GM18526 (cell line): ENCODE measurements around the gene TNS1.

Experiments
- POLR2A ChIP-seq: IDR thresholded peaks from 3 replicates; pipeline ENCODE4 v1.6.1; 2011; ENCODE audit not compliant: insufficient read length; ENCODE audit errors: extremely low read depth

Gene TNS1

GRCh38 chr2:217840522-217840921 lies 162.3 kb downstream of the TNS1 start:
- no peak for TF ChIP-seq POLR2A

- no peak for TF ChIP-seq POLR2A
These were observed 163.1 kb downstream of the TNS1 start for GRCh38 chr2:217839750-217840107.

- no peak for TF ChIP-seq POLR2A
These were observed 163.6 kb downstream of the TNS1 start for GRCh38 chr2:217839073-217839749.

- TF ChIP-seq POLR2A: no peak
These were observed 164.4 kb downstream of the TNS1 start for GRCh38 chr2:217838409-217838831.

- no peak for TF ChIP-seq POLR2A
These were observed 165.3 kb downstream of the TNS1 start for GRCh38 chr2:217837530-217837929.

- no peak for TF ChIP-seq POLR2A
These were observed 165.8 kb downstream of the TNS1 start for GRCh38 chr2:217836901-217837491.

- TF ChIP-seq POLR2A: no peak
These were observed 166.6 kb downstream of the TNS1 start for GRCh38 chr2:217835931-217836891.

- TF ChIP-seq POLR2A: no peak
These were observed 167.9 kb downstream of the TNS1 start for GRCh38 chr2:217834744-217835513.

- TF ChIP-seq POLR2A: no peak
These were observed 168.7 kb downstream of the TNS1 start for GRCh38 chr2:217834057-217834620.

- TF ChIP-seq POLR2A: no peak
These were observed 169.4 kb downstream of the TNS1 start for GRCh38 chr2:217833439-217833838.

- TF ChIP-seq POLR2A: no peak
These were observed 169.8 kb downstream of the TNS1 start for GRCh38 chr2:217832987-217833386.

GRCh38 chr2:217832115-217832514 lies 170.7 kb downstream of the TNS1 start:
- no peak for TF ChIP-seq POLR2A

- TF ChIP-seq POLR2A: no peak
These were observed 171.5 kb downstream of the TNS1 start for GRCh38 chr2:217831306-217831705.

GRCh38 chr2:217830807-217831206 lies 172.0 kb downstream of the TNS1 start:
- no peak for TF ChIP-seq POLR2A

GRCh38 chr2:217830061-217830460 lies 172.7 kb downstream of the TNS1 start:
- no peak for TF ChIP-seq POLR2A
